MM.1S (cell line): Measurements from ENCODE around the gene MIB2.

ENCODE experiments used
- DNase-seq: peaks from one replicate; pipeline ENCODE4 v3.0.0-alpha.2; 2015
- H2AFZ ChIP-seq: fragments of 300-600 bp; sonication (generic); 2 replicates; pipeline ENCODE4 v1.6.0; 2016; ENCODE audit warnings: antibody characterized with exemption, low read length
- H3F3A ChIP-seq: fragments of 300-600 bp; sonication (generic); 2 replicates; pipeline ENCODE4 v1.6.1; 2016; ENCODE audit warnings: mild to moderate bottlenecking, antibody characterized with exemption, low read length, moderate library complexity, mixed read lengths; ENCODE audit not compliant: insufficient read depth
- H3K27ac ChIP-seq: fragments of 300-600 bp; sonication (generic); 2 replicates; pipeline ENCODE4 v1.5.1; 2016; ENCODE audit warnings: mild to moderate bottlenecking, low read length
- H3K27me3 ChIP-seq: fragments of 300-600 bp; sonication (generic); replicated peaks from 2 replicates; pipeline ENCODE4 v1.6.0; 2016; ENCODE audit warnings: low read length; ENCODE audit not compliant: insufficient read depth
- H3K36me3 ChIP-seq: fragments of 300-600 bp; sonication (generic); replicated peaks from 2 replicates; pipeline ENCODE4 v1.6.1; 2016; ENCODE audit warnings: mild to moderate bottlenecking, low read length, mixed read lengths; ENCODE audit not compliant: insufficient read depth
- H3K4me1 ChIP-seq: fragments of 300-600 bp; sonication (generic); 2 replicates; pipeline ENCODE4 v1.6.1; 2016; ENCODE audit warnings: low read length, mixed read lengths
- H3K4me2 ChIP-seq: fragments of 300-600 bp; sonication (generic); 2 replicates; pipeline ENCODE4 v1.6.0; 2016; ENCODE audit warnings: low read depth, low read length
- H3K4me3 ChIP-seq: fragments of 300-600 bp; sonication (generic); 2 replicates; pipeline ENCODE4 v1.5.1; 2016; ENCODE audit warnings: low read length, mixed read lengths
- H3K79me2 ChIP-seq: fragments of 300-600 bp; sonication (generic); 2 replicates; pipeline ENCODE4 v1.6.1; 2016; ENCODE audit warnings: mixed run types, low read length, mixed read lengths
- H3K9ac ChIP-seq: fragments of 300-600 bp; sonication (generic); 2 replicates; pipeline ENCODE4 v1.6.1; 2016; ENCODE audit warnings: low read length, mixed read lengths
- H3K9me2 ChIP-seq: fragments of 300-600 bp; sonication (generic); replicated peaks from 2 replicates; pipeline ENCODE4 v1.6.1; 2016; ENCODE audit warnings: mild to moderate bottlenecking, low read length, mixed read lengths; ENCODE audit not compliant: insufficient read depth
- H3K9me3 ChIP-seq: fragments of 300-600 bp; sonication (generic); replicated peaks from 2 replicates; pipeline ENCODE4 v1.6.1; 2016; ENCODE audit warnings: mild to moderate bottlenecking, low read length, mixed read lengths; ENCODE audit not compliant: insufficient read depth
- H4K20me1 ChIP-seq: fragments of 300-600 bp; sonication (generic); 2 replicates; pipeline ENCODE4 v1.6.1; 2016; ENCODE audit warnings: mild to moderate bottlenecking, low read length, moderate library complexity, mixed read lengths; ENCODE audit not compliant: insufficient read depth
- EZH2 ChIP-seq: fragments of 300-600 bp; sonication (generic); optimal IDR thresholded peaks from 2 replicates; pipeline ENCODE3; 2017; ENCODE audit warnings: low read depth, mild to moderate bottlenecking, antibody characterized with exemption, low read length, mixed read lengths
- EZH2phosphoT487 ChIP-seq: fragments of 300-600 bp; sonication (generic); IDR thresholded peaks from 2 replicates; pipeline ENCODE4 v1.6.1; 2018; ENCODE audit warnings: antibody characterized with exemption, low read length
- TF ChIP-seq, protein P1 (sequence below): fragments of 300-600 bp; sonication (generic); IDR thresholded peaks from 2 replicates; pipeline ENCODE4 v1.5.1; 2016; ENCODE audit warnings: antibody characterized with exemption, low read length, mixed read lengths

Gene MIB2

DNA sequence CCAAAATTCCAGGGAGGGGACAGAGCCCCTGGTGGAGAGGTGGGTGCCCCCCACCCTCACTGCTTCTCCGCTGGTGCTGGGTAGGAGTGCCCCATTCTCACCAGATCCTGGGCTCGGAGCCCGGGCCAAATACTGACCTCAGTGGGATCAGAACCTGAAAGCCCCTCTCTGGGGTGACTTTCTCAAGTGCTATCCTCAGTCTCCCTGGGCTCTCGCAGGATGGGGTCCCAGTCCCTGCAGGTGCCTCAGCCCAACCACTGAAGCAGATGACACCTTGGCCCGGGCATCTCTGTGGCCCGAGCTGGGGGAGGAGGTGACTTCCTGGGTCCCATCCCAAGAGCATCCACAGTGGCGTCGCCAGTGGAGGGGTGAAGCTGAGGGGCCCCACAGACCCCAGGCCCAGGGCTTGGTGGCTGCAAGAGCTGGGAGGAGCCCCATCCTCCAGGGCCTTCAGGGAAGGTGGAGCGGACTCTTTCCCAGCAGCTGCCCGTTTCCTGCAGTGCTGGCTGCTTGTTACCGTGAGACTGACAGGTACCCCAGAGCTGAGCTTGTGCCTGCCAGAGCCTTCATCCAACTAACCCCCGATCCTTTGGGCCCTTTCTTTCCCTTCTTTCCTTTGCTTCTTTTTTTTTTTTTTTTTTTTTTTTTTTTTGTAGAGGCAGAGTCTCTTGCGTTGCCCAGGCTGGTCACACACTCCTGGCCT, 11.5 kb upstream of the MIB2 start:
- Histone ChIP-seq H3K27ac (no peak overlapping the region), H3K4me3 (no peak overlapping the region), H2AFZ (no peak overlapping the region), H3K9ac (no peak overlapping the region), H3F3A (peaks cover 12% of the 10 kb centered on the region; the same call in 1 of the 2 replicates), H3K4me1 (peaks cover 17% of the 10 kb centered on the region), H3K36me3 (no peaks in the 10 kb centered on the region), H3K27me3 (peaks cover 10% of the 10 kb centered on the region), H4K20me1 (no peaks in the 10 kb centered on the region), H3K9me3 (no peaks in the 10 kb centered on the region), H3K9me2 (no peaks in the 10 kb centered on the region), H3K4me2 (no peak overlapping the region), H3K79me2 (no peaks in the 10 kb centered on the region)
- TF ChIP-seq EZH2 (no peak), EZH2phosphoT487 (no peak)
- TF ChIP-seq, protein P1, sequence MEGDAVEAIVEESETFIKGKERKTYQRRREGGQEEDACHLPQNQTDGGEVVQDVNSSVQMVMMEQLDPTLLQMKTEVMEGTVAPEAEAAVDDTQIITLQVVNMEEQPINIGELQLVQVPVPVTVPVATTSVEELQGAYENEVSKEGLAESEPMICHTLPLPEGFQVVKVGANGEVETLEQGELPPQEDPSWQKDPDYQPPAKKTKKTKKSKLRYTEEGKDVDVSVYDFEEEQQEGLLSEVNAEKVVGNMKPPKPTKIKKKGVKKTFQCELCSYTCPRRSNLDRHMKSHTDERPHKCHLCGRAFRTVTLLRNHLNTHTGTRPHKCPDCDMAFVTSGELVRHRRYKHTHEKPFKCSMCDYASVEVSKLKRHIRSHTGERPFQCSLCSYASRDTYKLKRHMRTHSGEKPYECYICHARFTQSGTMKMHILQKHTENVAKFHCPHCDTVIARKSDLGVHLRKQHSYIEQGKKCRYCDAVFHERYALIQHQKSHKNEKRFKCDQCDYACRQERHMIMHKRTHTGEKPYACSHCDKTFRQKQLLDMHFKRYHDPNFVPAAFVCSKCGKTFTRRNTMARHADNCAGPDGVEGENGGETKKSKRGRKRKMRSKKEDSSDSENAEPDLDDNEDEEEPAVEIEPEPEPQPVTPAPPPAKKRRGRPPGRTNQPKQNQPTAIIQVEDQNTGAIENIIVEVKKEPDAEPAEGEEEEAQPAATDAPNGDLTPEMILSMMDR, result no peak
- DNase-seq, result no peak

DNA sequence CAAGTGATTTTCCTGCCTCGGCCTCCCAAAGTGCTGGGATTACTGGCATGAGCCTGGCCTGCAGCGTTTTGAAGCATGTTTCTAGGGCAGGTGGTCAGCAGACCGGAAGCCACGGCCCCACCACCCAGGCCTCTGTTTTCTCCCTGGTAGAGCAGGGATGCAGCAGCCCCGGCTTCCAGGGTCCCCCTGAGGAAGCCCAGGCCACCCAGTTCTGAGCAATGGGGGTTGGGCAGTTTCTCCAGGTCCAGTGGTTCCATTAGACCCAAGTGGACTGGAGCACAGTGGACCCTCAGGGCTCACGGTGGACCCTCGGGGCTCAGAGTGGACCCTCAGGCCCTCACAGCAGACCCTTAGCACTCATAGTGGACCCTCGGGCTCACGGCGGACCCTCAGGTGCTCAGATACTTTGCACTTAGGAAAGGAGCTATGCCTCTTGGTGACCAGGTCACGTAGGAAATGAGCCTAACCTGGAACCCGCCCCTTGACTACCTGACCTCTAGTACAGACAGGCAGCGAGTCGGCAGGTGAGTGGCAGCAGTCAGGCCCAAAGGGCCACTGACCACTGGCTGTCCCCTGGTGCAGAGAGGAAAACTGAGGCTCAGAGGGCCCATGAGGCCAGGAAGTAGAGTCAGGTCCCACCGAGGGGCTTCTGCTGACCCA, 10.8 kb upstream of the MIB2 start:
- Histone ChIP-seq H3K9me3 (no peaks in the 10 kb centered on the region), H3K4me1 (peaks cover 18% of the 10 kb centered on the region), H3K27me3 (peaks cover 10% of the 10 kb centered on the region), H3F3A (peaks cover 12% of the 10 kb centered on the region; the same call in 1 of the 2 replicates), H3K79me2 (no peaks in the 10 kb centered on the region), H2AFZ (no peak overlapping the region), H3K36me3 (no peaks in the 10 kb centered on the region), H3K9me2 (no peaks in the 10 kb centered on the region), H3K4me2 (no peak overlapping the region), H4K20me1 (no peaks in the 10 kb centered on the region), H3K9ac (no peak overlapping the region), H3K4me3 (no peak overlapping the region), H3K27ac (no peak overlapping the region)
- TF ChIP-seq EZH2phosphoT487, result no peak
- no peak for TF ChIP-seq EZH2
- TF ChIP-seq, protein P1, result no peak
- DNase-seq, result no peak

DNA sequence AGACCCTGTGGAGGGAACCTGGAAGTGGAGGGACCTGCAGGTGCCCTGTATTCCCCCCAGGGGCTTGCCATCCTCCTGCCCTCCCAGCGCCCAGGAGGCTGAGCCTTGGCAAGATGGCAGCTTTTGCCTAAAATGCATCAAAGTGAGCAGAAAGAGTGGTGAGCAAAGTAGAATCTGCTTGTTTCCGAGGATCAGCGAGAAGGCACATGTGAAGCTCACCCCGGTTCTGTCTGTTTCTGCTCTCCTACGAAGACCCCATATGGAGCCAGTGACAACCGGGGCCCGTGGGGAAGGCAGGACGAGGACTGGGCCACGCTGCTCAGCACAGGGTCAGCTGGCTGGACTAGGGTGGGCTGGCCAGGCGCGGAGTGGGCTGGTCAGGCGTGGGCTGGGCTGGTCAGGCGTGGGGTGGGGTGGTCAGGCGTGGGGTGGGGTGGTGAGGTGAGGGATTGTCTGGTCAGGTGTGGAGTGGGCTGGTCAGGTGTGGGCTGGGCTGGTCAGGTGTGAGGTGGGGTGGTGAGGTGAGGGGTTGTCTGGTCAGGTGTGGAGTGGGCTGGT, 10.2 kb upstream of the MIB2 start:
- Histone ChIP-seq H3K79me2 (no peaks in the 10 kb centered on the region), H3K27ac (no peak overlapping the region), H4K20me1 (no peaks in the 10 kb centered on the region), H3K4me2 (no peak overlapping the region), H3K9me3 (no peaks in the 10 kb centered on the region), H3F3A (peaks cover 18% of the 10 kb centered on the region; the same call in 1 of the 2 replicates), H3K36me3 (no peaks in the 10 kb centered on the region), H3K27me3 (peaks cover 10% of the 10 kb centered on the region), H3K4me3 (no peak overlapping the region), H3K9me2 (no peaks in the 10 kb centered on the region), H3K9ac (no peak overlapping the region), H2AFZ (no peak overlapping the region), H3K4me1 (peaks cover 24% of the 10 kb centered on the region)
- no peak for DNase-seq
- no peak for TF ChIP-seq EZH2
- no peak for TF ChIP-seq EZH2phosphoT487
- TF ChIP-seq, protein P1, result no peak
